Activated effector memory CD4-positive, alpha-beta T cell treated with Interleukin-2 at 50 U/mL for 16 hours (primary cell): ENCODE measurements around the gene TTC39C.

Experiments
- DNase-seq: peaks from one replicate; pipeline ENCODE4 v3.0.0-alpha.2; 2020

The TTC39C gene

DNA sequence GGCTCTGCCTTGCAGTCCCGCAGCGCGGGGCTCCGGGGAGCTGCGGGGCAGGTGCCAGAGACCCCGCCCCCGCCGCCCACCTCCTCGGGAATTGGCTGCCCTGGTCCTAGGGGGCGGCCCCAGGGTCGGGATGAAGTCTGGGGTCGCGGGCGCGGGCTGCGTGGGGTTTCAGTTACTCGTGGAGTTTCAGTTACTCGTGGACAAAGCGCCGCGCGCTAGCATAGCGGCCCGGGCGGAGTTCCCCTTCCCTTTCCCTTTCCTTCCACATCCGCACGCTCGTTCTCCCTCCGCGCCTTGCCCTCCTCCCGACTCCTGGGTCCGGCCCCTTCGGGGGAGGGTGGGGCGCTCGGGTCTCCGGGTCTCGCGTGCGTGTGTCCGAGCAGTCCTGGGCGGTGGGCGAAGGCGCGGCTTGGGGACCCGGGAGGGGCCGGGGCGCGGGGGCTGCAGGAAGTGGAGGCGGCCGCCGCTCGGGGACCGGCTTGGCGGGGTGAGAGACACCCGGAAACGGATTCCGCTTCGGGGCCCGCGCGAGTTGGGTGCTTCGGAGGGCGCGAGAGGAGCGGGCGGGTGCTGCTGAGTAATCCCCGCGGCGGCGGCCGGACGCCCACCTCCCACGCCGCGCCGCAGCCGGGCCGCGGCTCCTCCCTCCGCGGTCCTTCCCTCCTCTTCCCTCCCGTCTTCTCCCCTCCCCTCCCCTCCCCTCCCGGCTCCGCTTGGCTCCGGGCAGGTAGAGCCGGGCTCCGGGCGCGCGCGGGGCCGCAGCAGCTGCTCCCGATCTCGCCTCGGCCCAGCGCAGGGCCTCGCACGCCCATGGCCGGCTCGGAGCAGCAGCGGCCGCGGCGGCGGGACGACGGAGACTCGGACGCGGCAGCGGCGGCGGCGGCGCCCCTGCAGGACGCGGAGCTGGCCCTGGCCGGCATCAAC is at the start of gene TTC39C:
Gene TTC39C, plus strand, starts transcription at position 693 of the 924 bp plus-strand sequence. Its CDS starts 118 bp downstream, at position 811.
- DNase-seq = peak; percentile 75

DNA sequence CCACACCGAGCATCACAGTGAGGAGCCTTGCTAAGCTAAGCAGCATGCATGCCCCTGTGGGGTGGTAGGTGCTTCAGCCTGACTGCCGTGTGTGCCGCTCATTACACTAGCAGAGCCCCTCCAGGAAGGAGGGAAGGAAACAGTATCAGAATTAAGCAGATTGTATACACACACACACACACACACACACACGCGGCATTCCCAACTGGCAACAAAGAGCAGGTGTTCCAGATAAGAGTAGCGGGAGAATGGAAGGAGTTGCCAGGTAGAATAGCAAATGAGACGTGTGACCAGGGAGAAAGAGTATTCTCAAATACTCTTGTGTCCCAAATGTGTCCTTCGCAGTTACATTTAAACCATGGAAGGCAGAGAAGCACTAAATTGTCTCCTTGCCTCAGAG is 47.6 kb upstream of the TTC39C start:
- DNase-seq = no peak

DNA sequence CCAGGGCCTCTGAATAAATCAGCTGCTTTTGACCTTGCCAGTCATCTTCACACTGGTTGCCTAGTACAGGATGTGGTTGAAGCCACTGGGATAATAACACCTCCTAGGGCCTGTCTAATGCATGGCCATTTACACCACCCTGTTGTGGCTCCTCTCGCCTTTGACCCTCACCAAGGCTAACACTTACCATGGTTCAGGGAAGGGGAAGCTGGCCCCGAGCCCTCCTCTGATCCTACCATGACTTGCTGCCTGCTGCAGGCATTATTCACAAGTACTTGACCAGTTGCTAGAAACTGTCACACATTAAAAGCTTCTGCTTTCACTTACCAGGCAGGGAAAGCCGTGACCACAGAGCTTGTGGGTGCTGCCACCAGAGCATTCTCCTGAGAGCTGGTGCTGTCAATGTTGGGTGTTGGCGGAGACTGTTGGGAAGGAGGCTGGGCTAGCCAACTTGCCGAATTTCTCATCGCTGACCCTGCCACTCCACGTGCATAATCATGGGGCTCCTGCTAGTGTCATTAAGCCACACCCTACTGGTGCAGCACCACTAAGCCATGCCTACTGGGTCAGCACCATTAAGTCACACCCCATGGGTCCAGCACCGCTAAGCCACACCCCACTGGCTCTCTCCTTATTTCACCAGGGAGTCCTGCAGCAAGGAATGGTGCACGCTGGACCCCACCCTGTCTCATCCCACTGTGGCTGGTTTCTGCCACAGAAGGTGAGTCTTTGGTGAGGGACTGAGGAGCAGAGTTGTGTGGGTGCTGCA is 47.0 kb upstream of the TTC39C start:
- peak; percentile 18 for DNase-seq

DNA sequence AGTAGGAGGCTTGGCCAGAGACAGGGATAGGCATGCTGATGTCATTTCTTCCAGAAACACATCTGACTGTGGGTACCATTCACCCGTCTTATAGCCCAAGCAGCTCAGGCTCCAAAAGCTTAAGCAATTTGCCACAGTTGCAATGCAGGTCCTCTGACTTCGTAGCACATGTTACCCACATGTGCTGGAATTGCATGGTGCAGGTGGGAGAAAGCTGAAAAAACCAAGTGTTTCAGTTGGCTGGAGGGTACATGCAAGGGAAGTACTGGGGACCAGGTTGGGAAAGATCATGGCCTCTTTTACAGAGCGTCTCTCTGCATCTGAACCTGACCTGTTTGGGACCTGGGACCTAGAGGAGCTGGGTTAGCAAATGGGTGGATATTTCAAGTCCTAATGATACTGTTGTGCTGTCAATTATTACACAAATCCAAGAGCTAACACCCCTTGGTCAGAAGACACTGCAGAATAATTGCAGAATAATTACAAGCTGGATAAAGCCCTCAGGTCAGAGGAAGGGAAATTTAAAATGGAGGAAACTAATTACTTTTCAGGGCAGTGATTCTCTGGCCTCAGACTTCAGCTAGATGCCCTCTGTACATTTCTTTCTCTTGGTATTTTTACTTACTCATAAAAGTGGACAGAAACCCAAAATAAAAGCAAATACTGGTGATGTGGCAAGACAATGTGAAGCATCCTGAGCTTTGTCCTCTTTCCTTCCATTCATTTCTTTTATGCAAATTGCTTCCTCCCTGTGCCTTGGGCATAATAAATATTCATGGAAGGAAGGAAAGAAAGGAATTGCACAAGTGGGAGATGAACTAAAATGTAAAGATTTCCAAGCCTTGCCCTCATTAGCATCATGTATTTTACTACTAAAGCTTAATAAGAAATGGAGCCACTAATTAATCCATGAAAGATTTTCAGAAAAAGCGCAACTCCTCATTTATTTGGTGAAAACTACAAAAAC is 45.6 kb upstream of the TTC39C start:
- no peak for DNase-seq

DNA sequence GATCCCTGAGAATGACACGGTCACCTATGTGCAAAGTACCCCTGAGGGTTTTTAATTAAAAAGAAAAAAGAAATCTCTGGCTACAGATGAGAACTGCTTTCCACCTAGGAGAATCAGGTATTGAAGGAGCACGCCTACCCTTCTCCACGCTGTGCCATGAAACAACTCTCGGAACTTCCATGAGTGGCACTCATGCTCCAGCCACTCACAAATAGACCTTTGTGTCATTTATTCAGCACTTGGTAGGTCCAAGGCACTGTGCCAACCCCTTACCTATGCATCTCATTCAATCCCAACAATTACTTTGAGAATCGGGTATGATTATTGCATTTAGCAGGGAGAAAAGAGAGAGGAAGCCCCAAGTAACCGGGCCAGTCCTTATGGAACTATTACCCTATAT is 44.9 kb upstream of the TTC39C start:
- DNase-seq = no peak

DNA sequence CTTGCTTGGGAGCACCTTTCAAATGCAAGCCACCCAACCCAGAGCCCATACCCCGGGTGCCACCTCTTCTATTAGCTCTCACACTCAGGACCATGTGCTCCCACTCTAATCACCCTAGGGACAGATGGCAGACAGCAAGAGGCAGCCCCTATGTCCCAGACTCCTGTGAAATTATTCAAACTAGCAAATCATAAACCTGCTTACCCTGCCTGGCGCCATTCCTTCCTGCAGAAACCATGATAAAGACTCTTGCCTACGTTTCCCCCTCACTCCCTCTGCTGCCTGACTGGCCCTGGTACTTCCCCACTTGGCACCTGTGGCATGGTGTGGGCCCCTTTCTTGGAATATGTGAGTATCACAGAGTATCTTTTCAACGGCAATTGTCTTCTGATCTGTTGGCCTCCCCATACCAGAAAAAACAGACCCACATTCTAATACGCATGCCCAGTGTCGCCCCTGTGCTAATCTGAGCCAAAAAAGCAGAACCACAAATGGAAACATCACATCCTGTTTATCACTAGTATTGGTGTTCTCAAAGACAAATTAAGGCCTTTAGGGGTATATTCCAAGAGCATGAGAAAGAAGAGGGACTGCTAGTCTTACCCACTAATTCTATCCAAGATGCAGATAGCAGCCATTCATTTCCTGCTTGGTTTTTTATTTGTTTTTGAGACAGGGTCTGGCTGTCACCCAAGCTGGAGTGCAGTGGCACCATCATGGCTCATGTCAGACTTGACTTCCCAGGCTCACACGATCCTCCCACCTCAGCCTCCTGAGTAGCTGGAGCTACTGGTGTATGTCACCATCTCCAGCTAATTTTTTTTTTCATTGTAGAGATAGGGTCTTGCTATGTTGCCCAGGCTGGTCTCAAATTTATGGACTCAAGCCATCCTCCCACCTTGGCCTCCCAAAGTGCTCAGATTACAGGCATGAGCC is 44.1 kb upstream of the TTC39C start:
- DNase-seq = peak; percentile 65

DNA sequence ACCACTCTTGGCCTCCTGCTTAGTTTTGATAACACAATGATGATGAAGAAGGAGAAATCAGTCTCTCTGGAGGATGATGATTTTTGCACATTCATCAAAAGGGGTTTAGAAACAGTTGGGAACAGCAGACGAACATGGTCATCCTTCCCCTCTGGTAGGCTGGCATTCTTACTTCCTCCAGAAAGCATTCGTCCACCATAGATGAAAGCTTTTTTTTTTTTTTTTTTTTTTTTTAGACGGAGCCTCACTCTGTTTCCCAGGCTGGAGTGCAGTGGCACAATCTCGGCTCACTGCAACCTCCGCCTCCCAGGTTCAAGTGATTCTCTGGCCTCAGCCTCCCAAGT is 43.5 kb upstream of the TTC39C start:
- no peak for DNase-seq

DNA sequence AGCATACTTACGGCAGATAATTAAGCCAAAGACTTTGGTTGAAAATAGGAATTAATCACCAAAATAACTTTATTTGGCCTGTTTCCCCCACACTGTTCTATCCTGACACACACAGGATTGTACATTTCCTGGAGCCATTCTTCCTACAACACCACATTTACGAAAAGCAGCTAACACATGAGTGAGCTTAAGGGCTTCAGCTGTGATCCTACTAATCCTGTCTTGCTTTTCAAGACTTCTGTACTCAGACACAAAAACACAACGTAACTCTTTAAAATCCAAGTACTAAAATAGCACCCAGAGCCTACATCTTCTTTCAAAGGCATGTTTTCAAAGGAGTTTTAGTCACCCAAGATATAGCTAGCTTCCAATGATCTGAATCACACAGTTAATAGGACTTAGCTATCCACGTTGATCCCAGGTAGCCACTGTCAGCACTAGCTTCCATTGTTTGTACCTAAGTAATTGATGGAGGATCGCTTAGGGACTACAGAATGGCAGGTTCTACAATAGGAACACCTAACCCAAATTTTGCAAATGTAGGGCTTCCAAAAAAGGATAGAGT is 42.8 kb upstream of the TTC39C start:
- DNase-seq = no peak

DNA sequence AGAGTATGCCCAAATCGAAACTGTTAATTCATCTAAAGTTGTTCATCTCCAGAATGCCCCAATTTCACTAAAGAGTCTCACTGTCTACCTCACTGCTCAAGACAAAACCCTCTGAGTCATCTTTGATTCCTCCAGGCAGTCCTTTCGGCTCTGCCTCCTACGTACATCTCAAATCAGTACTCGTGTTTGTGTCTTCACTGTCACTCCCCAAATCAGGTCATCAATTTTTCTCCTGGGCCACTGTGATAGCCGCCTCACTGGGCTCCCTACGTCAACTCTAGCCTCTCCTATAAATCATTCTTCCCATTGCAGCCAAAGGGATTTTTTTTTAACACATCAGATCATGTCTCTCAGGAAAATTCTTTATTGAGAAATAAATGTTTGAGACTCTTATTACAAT is 42.1 kb upstream of the TTC39C start:
- peak; percentile 20 for DNase-seq

DNA sequence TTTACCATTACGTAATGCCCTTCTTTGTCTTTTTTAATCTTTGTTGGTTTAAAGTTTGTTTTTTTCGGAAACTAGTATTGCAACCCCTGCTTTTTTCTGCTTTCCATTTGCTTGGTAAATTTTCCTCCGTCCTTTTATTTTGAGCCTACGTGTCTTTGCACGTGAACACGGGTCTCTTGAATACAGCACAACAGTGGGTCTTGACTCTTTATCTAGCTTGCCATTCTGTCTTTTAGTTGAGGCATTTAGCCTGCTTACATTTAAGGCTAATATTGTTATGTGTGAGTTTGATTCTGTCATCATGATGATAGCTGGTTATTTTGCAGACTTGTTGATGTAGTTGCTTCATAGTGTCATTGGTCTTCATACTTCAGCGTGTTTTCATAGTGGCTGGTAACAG is 37.5 kb upstream of the TTC39C start:
- DNase-seq = no peak

DNA sequence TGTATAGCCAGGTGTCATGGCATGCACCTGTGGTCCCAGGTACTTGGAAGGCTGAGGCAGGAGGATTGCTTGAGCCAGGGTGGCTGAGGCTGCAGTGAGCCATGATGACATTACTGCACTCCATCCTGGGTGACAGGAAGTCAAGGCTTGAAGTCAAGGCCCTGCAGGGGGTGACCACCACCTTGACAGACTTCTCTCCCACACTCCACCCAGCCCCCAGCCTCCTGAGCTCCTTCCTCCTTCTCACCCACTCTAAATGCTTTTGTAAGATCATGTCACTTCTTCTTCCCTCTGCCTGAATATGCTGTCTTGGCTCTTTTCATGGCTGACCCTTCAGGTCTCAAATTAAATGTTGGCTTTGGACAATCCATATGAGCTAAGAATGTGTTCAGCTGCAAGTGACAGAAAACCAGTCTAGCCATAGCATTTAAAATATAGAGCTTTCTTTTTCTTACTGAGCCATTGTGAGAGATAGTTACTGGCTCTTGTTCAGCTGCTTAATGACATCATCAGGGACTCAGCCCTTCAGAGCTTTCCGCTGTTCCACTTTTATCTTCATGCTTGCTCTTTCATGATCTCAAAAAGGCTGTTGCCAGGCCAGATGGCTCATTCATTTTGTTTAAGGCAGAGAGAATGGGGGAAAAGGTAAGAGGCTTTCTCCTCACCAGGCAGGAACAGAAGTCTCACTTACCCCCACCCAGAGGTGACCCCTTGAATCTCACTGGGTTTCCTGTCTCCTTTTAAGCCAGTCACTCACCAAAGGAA is 36.7 kb upstream of the TTC39C start:
- DNase-seq = no peak

DNA sequence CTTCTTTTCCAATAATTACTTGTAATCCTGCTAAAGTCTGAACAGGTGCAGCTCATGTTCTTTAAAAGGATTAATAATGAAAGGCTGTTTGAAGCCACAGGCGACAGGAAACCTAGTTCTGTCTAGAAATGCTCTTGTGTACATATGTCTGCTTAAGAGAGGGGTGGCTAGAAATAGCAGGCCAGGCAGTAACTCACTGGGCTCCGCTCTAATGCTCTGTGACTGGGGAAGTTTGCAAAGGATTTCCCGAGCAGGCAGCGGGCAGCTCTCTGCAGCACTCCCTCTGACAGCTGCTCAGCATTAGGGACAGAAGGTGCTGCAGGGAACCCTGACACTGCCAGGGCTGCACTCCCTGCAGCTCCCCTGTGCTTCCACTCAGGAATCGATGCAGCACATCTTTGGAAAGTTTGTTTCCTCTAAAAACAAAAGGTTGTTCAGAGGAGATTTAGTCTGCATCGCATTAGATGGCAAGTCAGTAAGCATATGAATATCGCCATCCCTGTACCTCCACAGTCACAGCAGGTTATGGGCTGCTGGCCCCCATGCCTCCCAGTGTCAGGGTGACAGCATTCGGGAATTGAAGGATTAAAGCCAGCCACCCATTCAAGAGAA is 33.1 kb upstream of the TTC39C start:
- DNase-seq = no peak

DNA sequence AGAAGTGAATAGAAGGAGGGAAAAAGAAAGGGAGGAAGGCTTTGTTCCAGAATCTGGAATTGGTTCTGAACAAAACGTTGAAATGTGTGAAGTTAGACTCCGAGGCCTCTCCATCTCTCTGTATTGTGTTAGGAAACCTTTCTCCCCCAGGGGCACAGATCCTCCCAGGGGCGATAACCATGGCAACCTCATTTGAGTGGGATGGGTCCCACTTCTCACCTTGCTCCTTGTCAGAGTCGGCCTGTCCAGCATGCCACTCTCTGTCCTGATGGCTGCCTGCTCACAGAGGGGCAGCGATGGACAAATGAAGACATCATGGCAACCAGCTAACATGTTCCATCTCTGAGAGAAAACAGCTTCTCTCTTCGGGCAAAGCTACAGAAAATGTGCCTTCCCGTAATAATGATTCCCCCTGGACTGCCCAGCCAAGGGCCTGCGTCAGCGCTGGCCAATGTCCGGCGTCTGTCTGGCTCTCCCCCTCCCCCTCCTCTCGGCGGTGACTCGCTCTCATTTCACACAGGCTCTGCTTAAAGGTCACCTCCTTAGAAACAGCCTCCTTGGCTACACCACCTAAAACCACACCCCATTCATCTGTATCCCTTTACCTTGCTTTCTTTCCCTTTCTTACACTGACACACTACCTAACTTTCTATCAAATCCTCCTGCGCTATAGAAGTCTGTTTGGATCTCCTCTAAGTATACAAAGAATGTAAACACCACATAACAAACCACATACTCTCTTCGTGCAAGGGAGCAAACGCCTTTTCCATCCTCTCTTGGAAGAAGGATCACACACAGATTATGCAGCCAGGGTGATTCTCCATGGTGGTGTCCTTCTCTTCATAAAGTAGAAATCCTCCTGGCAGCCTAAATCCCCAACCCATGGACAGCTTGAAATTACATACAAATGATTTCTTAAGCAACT is 32.1 kb upstream of the TTC39C start:
- no peak for DNase-seq

DNA sequence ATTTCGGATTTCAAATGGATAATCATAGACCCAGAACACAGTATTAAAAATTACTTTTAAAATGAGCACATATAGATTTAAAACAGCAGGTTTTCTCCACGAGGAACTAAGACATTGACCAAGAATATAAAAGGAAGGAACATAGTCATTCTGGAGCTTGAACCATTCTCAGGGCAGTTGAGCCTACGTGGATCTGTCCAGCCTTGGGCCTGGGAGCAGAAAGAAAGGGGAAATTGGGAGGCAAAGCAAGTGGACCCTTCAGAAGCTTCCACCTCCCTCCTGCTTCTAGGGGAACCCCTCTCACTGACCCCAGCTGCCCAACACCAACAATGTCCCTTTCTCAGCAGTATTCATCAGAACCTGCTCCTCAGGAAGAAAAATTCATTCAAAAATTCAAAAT is 31.4 kb upstream of the TTC39C start:
- DNase-seq = no peak

DNA sequence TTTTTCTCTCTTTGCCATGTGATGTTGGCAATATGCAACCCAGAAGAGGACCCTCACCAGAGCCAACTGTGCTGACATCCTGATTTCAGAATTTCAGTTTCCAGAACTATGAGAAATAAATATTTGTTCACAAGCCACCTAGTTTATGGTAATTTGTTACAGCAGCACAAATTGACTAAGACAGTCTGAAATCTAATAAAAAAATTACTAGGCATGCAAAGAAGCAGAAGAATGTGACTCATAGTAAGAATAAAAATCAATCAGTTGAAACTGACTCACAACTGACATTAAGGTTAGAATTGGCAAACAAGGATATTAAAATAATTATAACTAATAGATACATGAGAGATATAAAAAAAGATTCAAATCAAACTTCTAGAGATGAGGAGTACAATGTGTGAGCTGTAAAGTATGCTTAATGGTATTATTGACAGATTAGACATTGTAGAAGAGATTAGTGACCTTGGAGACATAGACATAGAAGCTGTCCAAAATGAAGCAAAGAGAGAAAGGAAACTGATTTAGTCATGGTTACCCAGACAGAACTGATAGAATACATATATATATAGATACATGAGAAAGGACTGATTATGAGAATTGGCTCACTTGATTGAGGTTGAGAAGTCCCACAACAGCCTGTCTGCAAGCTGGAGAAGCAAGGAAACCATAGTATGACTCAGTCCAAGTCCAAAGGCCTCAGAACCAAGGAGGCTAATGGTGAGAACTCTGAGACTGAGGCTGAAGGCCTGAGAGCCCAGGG is 27.8 kb upstream of the TTC39C start:
- no peak for DNase-seq

DNA sequence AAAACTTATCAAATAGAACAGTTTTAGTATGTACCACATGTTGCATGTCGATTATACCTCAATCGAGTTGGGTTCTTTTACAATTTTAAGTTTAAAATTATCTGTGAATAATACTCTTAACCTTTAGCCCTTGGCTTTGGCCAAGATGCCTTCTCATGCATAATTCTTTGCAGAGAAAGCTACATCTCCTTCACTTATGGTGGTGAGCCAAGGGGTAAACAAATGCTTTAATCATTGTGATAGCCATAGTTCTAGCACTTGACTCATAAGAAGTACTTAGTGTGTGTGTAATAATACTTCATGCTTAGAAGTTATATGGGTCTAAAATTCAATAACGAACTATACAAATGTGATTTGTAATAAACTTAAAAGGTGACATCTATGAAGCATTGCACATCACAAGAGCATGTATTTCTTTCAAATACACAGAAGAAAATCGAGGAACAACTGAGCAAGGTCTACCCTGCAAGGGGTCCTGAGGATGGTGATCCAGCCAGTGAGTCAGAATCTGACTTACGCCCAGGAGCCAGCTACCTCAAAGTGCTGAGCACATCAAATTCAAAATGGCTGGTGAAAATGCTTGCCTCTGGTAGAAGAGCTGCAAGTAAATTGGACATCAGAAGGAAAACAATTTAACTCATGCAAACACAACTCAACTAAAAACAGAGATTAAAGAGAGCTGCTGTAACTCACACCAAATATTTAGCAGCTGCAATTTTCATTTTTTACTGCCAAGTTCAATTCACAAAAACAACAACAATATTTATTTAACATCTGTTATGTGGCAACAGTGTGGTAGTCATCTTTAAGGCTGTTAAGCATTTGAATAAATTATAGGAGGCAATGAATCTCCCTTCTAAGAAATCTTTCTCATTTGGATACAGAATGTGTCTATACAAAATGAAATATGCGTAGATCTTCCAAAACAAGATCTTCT is 23.8 kb upstream of the TTC39C start:
- DNase-seq = no peak
